Mucosa of rectum (tissue), 2 donors: ENCODE data around the gene SEMA6A.

Experiments used
- H3K27ac ChIP-seq, 2 donors: one replicate each; pipeline ENCODE4 v1.7.0; 2013; ENCODE audit warnings: inconsistent platforms in 2 of 2, low read depth in 2 of 2, low read length in 2 of 2
- H3K27me3 ChIP-seq, 2 donors: one replicate each; pipeline ENCODE4 v1.7.0; 2013; ENCODE audit warnings: low read length in 2 of 2; ENCODE audit not compliant: control insufficient read depth in 2 of 2, insufficient read depth in 2 of 2
- H3K36me3 ChIP-seq, 2 donors: one replicate each; pipeline ENCODE4 v1.7.0; 2013; ENCODE audit warnings: low read length in 2 of 2; ENCODE audit not compliant: control insufficient read depth in 2 of 2, insufficient read depth in 2 of 2
- H3K4me1 ChIP-seq, 2 donors: one replicate each; pipeline ENCODE4 v1.7.0; 2013; ENCODE audit warnings: low read length in 2 of 2, mild to moderate bottlenecking in 1 of 2; ENCODE audit not compliant: control insufficient read depth in 2 of 2, insufficient read depth in 2 of 2
- H3K4me3 ChIP-seq, 2 donors: one replicate each; pipeline ENCODE4 v1.7.0; 2013; ENCODE audit warnings: low read length in 2 of 2
- H3K9ac ChIP-seq, 2 donors: one replicate each; pipeline ENCODE4 v1.7.0; 2013; ENCODE audit warnings: low read length in 2 of 2, low read depth in 1 of 2, mild to moderate bottlenecking in 1 of 2
- H3K9me3 ChIP-seq, 2 donors: one replicate each; pipeline ENCODE4 v1.7.0; 2013; ENCODE audit warnings: low read length in 2 of 2; ENCODE audit not compliant: control insufficient read depth in 2 of 2
- donor health status: healthy.
- donor health status: Normal muscosa, but diverticular disease.

Gene SEMA6A

DNA sequence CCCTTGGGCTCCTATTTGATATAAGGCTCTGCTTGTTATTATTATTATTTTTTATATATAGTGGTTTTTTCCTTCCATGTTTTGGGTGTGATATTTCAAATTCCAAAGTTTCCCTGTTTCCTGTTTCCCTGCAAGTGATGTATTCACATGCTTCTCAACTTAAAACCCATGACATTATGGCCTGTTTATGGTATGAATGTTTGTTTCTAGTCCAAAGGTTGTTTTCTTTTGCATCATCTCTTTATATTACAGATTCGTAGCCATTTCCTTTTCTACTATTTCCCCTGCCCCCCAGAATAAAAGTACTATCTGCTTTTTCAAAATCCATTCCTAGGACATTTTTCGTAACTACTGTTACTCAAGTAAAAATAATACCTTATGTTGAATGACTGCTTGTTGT is 7.5 kb downstream of the SEMA6A start:
- no peak overlapping the region for H3K4me3 ChIP-seq
- no peak overlapping the region for H3K27ac ChIP-seq
- peaks cover 11 to 22% of the 10 kb centered on the region in 2 donors for H3K4me1 ChIP-seq
- no peaks in the 10 kb centered on the region for H3K36me3 ChIP-seq
- no peaks in the 10 kb centered on the region for H3K9me3 ChIP-seq
- H3K27me3 ChIP-seq, result no peaks in the 10 kb centered on the region
- no peak overlapping the region for H3K9ac ChIP-seq

DNA sequence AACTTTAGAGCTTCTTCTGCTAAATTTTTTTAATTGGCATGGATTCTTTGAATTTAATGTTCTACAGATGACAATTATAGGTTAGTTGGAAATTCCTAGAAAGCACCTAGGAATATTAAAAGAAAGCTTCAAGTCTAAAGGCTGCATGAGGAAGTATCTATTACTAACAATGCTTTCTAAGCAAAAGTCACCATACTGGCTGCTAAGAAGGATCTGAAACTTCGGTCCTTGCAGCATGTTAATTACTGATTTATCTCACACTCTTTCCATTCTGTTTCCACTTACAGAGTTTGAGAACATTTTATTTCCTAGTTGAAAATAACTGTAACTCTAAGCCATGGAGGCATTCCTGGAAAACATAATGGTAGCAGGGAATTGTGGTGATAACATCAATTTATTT is 8.4 kb downstream of the SEMA6A start:
- Histone ChIP-seq H3K27ac (no peak overlapping the region), H3K9me3 (no peaks in the 10 kb centered on the region), H3K4me3 (no peak overlapping the region), H3K36me3 (no peaks in the 10 kb centered on the region), H3K9ac (no peak overlapping the region), H3K4me1 (peaks cover 11 to 17% of the 10 kb centered on the region in 2 donors), H3K27me3 (no peaks in the 10 kb centered on the region)

DNA sequence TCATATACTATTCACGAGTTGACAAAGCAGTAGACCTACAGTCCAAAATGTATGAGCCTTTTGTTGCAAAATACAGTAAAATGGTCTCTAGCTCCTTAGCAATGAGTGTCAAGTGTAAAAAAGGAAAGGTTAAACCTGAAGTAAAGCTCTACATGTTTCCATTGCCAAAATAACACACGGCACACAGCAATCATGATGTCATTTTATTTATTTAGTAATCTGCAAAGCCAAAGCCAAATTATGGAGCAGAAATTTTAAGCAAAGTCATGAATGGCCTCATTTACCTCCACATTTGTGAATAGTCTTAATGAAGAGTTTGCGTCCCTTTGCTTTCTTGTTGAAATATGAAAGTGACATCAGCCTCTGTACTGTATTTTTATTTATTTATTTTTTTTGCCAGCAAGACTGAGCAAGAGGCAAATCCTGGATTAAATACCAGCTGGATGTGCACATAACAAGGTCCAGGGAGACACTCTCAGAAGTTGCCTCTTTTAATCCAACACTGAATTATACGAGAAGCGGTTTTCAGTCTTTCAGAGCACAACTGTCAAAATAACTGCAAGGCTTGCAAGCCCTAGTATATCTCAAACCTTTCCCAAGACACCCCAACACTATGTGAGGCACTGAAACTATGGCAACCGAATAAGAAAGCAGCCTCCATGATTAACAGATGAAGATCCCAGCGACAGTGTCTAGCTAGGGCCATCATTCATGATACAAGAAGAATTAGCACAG is 9.7 kb downstream of the SEMA6A start:
- Histone ChIP-seq H3K9ac (no peak overlapping the region), H3K4me3 (no peak overlapping the region), H3K9me3 (no peaks in the 10 kb centered on the region), H3K4me1 (peaks cover 11 to 14% of the 10 kb centered on the region in 2 donors), H3K27ac (no peak overlapping the region), H3K36me3 (no peaks in the 10 kb centered on the region), H3K27me3 (no peaks in the 10 kb centered on the region)

- H3K4me3 ChIP-seq, result no peak overlapping the region
- H3K4me1 ChIP-seq, result peaks cover 11 to 13% of the 10 kb centered on the region in 2 donors
- no peaks in the 10 kb centered on the region for H3K9me3 ChIP-seq
- H3K27me3 ChIP-seq, result no peaks in the 10 kb centered on the region
- no peak overlapping the region for H3K27ac ChIP-seq
- H3K9ac ChIP-seq, result no peak overlapping the region
- H3K36me3 ChIP-seq, result no peaks in the 10 kb centered on the region
These were observed 10.3 kb downstream of the SEMA6A start for GRCh38 chr5:116564312-116564711.

DNA sequence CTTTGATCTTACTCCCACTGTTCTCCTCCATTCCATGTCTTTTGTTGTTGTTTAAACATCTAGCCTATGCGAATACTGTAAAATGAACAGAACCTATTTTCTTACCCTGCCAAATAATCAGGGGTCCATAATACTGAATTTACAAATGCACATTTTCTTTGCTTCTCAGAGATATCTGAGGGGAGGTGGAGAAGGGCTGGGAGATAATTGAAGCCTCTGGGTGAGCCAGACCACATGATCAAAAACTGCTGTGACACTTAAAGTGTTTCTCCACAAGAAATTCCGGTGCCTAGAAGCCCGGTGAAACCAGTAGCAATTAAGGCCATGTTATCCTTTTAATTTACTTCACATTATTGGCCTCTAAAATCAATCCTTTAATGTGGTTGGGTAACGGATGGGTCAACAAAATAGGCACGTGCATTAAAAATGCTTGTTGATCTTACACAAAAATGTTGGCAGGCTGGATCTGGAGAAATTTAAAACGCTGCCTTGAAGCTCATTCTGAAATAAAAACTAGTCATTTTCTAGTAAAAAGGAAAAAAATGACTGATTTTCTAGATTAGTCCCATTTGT is 10.8 kb downstream of the SEMA6A start:
- no peak overlapping the region for H3K4me3 ChIP-seq
- H3K27me3 ChIP-seq, result no peaks in the 10 kb centered on the region
- peaks cover 9 to 11% of the 10 kb centered on the region in 2 donors for H3K4me1 ChIP-seq
- H3K27ac ChIP-seq, result no peak overlapping the region
- H3K9me3 ChIP-seq, result no peaks in the 10 kb centered on the region
- no peak overlapping the region for H3K9ac ChIP-seq
- H3K36me3 ChIP-seq, result no peaks in the 10 kb centered on the region

- Histone ChIP-seq H3K4me1 (peaks cover 7 to 10% of the 10 kb centered on the region in 2 donors), H3K27ac (no peak overlapping the region), H3K4me3 (no peak overlapping the region)
These were observed 12.0 kb downstream of the SEMA6A start for GRCh38 chr5:116562669-116563068.

GRCh38 chr5:116561658-116562057 is 13.0 kb downstream of the SEMA6A start:
- Histone ChIP-seq H3K4me1 (peaks cover 4 to 5% of the 10 kb centered on the region in 2 donors), H3K27me3 (no peaks in the 10 kb centered on the region), H3K36me3 (no peaks in the 10 kb centered on the region), H3K9me3 (no peaks in the 10 kb centered on the region), H3K9ac (no peak overlapping the region), H3K27ac (no peak overlapping the region), H3K4me3 (no peak overlapping the region)

More at GRCh38 chr5:116562669-116563068, 12.0 kb downstream of the SEMA6A start:
- no peaks in the 10 kb centered on the region for H3K36me3 ChIP-seq
- H3K27me3 ChIP-seq, result no peaks in the 10 kb centered on the region
- H3K9ac ChIP-seq, result no peak overlapping the region
- no peaks in the 10 kb centered on the region for H3K9me3 ChIP-seq

- Histone ChIP-seq H3K27me3 (no peaks in the 10 kb centered on the region), H3K36me3 (no peaks in the 10 kb centered on the region), H3K27ac (no peak overlapping the region), H3K9ac (no peak overlapping the region), H3K9me3 (no peaks in the 10 kb centered on the region), H3K4me1 (peaks cover 0 to 7% of the 10 kb centered on the region in 2 donors), H3K4me3 (no peak overlapping the region)
These were observed 14.9 kb downstream of the SEMA6A start for GRCh38 chr5:116559673-116560164.

GRCh38 chr5:116559239-116559638 is 15.4 kb downstream of the SEMA6A start:
- peaks cover 3 to 8% of the 10 kb centered on the region in 2 donors for H3K4me1 ChIP-seq
- H3K9ac ChIP-seq, result no peak overlapping the region
- H3K27ac ChIP-seq, result no peak overlapping the region

GRCh38 chr5:116557669-116558271 is 16.9 kb downstream of the SEMA6A start:
- H3K36me3 ChIP-seq, result no peaks in the 10 kb centered on the region
- no peak overlapping the region for H3K27ac ChIP-seq
- H3K27me3 ChIP-seq, result no peaks in the 10 kb centered on the region
- H3K9ac ChIP-seq, result no peak overlapping the region
- no peak overlapping the region for H3K4me3 ChIP-seq
- peaks cover 5 to 12% of the 10 kb centered on the region in 2 donors for H3K4me1 ChIP-seq
- no peaks in the 10 kb centered on the region for H3K9me3 ChIP-seq

More at GRCh38 chr5:116559239-116559638, 15.4 kb downstream of the SEMA6A start:
- no peaks in the 10 kb centered on the region for H3K36me3 ChIP-seq
- no peaks in the 10 kb centered on the region for H3K9me3 ChIP-seq
- no peak overlapping the region for H3K4me3 ChIP-seq
- no peaks in the 10 kb centered on the region for H3K27me3 ChIP-seq
